ENCODE measurements around the gene AGTRAP. TPM values are rescaled to one million over a fixed set of nuclear protein-coding genes. Genes with fewer than 3 reads are reported as not detected.
A peak's percentile ranks its signal among the peaks of the same experiment; 100 is the strongest.

Gene AGTRAP
- total and polyA plus RNA-seq, 9 of the 15 experiments (the other 6 are each of a cell fraction or from before 2014, with no cell fraction given), result 26.8 to 105 (median 57.5) TPM

DNA sequence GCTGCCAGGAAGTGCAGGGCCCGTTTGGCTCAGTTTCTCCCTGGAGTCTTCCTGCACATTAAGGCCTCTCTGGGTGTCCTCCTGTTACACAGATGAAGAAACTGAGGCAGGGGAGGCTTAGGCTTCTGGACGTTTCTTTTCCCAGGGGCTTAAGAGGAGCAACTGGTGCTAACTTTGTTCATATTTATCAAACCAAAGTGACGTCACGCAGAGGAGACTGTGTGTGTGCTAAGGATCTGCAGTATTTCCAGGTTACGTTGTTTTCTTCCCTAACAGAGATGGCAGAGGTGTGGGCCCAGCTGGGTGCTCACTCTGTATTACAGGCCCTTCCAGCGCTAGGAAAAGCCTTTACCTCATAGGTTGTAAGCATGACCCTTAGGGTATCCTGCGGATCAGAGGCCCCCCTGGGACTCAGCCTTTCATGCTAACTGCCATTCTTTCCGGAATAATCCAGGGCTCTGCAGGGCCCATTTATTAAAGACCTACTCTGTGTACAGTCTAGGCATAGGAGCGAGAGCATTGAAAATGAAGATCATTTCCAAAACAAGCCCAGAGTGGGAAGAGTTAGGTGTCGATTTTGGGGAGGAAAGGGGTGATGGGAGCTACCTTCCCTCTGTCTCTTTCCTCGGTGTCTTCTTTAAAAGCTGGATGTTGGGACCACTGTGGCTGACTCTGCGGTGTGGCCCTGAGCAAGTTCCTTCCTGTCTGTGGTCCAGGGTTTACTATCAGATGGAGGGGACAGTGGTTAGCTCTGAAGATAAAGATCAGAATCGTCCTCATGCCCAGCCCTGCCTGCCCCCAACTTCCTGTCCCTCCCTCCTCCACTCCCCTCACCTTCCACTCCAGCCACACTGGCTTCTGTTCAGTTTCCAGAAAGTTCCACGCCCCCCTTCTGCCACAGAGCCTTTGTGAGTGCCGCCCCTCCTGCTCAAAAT is 4.6 kb downstream of the AGTRAP start (continued):
- TF ChIP-seq RREB1 (CRISPR knock-in tag; IDR thresholded peaks at IDR 0.05) (peak; percentile 58; the same call in 1 of the 2 replicates), TBP (optimal IDR thresholded peaks at IDR 0.05; ENCODE audit: low read depth, low read length) (peak; percentile 16), GTF2E2 (tag; IDR thresholded peaks at IDR 0.05) (peak; percentile 48; the same call in 1 of the 2 replicates), ZC3H8 (IDR thresholded peaks at IDR 0.05) (no peak), NR2C2 (CRISPR knock-in tag; IDR thresholded peaks at IDR 0.05) (no peak), NR2C2 (tag; IDR thresholded peaks at IDR 0.05) (no peak; the same call in 1 of the 2 replicates), ELF2 (CRISPR knock-in tag; IDR thresholded peaks at IDR 0.05) (0 out of 2 replicates have a peak, but pooled peaks have one; percentile 22), TAL1 (IDR thresholded peaks at IDR 0.05) (no peak), MAX (CRISPR knock-in tag; IDR thresholded peaks at IDR 0.05) (0 out of 2 replicates have a peak, but pooled peaks have one; percentile 1), POLR3A (IDR thresholded peaks at IDR 0.05; ENCODE audit: borderline replicate concordance, extremely low read depth, insufficient read depth, insufficient read length) (no peak), PREB (CRISPR knock-in tag; IDR thresholded peaks at IDR 0.05) (no peak), RB1 (IDR thresholded peaks at IDR 0.05; ENCODE audit: low read depth) (no peak), ZNF76 (CRISPR knock-in tag; IDR thresholded peaks at IDR 0.05; ENCODE audit: borderline replicate concordance) (no peak), ZFP30 (CRISPR knock-in tag; IDR thresholded peaks at IDR 0.05; ENCODE audit: borderline replicate concordance) (no peak), ZNF717 (CRISPR knock-in tag; IDR thresholded peaks at IDR 0.05) (no peak), ZNF324 (CRISPR knock-in tag; IDR thresholded peaks at IDR 0.05) (no peak), SMARCE1 (IDR thresholded peaks at IDR 0.05) (peak; percentile 89; the same call in 1 of the 2 replicates)
- TF ChIP-seq, protein P1, sequence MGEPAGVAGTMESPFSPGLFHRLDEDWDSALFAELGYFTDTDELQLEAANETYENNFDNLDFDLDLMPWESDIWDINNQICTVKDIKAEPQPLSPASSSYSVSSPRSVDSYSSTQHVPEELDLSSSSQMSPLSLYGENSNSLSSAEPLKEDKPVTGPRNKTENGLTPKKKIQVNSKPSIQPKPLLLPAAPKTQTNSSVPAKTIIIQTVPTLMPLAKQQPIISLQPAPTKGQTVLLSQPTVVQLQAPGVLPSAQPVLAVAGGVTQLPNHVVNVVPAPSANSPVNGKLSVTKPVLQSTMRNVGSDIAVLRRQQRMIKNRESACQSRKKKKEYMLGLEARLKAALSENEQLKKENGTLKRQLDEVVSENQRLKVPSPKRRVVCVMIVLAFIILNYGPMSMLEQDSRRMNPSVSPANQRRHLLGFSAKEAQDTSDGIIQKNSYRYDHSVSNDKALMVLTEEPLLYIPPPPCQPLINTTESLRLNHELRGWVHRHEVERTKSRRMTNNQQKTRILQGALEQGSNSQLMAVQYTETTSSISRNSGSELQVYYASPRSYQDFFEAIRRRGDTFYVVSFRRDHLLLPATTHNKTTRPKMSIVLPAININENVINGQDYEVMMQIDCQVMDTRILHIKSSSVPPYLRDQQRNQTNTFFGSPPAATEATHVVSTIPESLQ (CRISPR knock-in tag; IDR thresholded peaks at IDR 0.05), result no peak
